Measurements from ENCODE around the gene EYA3. TPM values are rescaled to one million over a fixed set of nuclear protein-coding genes. Genes with fewer than 3 reads are reported as not detected.

EYA3 gene
- total RNA-seq, 3 donors from 2014 or later (not counting 1 experiment from before 2014, with no cell fraction given) = 17.7 to 25.2 (median 19.1) TPM

- Mint-ChIP-seq H3K36me3 (no peaks in the 10 kb centered on the region), H3K4me3 (no peak overlapping the region), H3K27ac (no peak overlapping the region), H3K4me1 (peaks cover 16 to 32% of the 10 kb centered on the region in 2 donors), H3K27me3 (ENCODE audit: low read depth in 2 of 2) (peaks cover 11 to 14% of the 10 kb centered on the region in 2 donors), H3K9me3 (no peaks in the 10 kb centered on the region)
- H3K27ac ChIP-seq (ENCODE audit: low read length) = no peak overlapping the region
- 61% methylated on average over 4 of the region's 4 CpGs for WGBS (ENCODE audit: insufficient coverage)
- no peak overlapping the region for H3K4me3 ChIP-seq (ENCODE audit: low read length)
- no peaks in the 10 kb centered on the region for H3K36me3 ChIP-seq (ENCODE audit: control insufficient read depth, insufficient read depth, low read length)
- H3K4me1 ChIP-seq (ENCODE audit: control insufficient read depth, insufficient read depth, low read length) = peaks cover 29% of the 10 kb centered on the region
- DNase-seq (no peak), ATAC-seq (no peak)
- H3K27me3 ChIP-seq (ENCODE audit: control insufficient read depth, insufficient read depth, low read length) = no peaks in the 10 kb centered on the region
- H3K9me3 ChIP-seq (ENCODE audit: control insufficient read depth, insufficient read depth, low read length) = no peaks in the 10 kb centered on the region
- intact Hi-C loops (cut with micrococcal nuclease) = no loop called here
- TF ChIP-seq, protein P1, sequence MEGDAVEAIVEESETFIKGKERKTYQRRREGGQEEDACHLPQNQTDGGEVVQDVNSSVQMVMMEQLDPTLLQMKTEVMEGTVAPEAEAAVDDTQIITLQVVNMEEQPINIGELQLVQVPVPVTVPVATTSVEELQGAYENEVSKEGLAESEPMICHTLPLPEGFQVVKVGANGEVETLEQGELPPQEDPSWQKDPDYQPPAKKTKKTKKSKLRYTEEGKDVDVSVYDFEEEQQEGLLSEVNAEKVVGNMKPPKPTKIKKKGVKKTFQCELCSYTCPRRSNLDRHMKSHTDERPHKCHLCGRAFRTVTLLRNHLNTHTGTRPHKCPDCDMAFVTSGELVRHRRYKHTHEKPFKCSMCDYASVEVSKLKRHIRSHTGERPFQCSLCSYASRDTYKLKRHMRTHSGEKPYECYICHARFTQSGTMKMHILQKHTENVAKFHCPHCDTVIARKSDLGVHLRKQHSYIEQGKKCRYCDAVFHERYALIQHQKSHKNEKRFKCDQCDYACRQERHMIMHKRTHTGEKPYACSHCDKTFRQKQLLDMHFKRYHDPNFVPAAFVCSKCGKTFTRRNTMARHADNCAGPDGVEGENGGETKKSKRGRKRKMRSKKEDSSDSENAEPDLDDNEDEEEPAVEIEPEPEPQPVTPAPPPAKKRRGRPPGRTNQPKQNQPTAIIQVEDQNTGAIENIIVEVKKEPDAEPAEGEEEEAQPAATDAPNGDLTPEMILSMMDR (IDR thresholded peaks at IDR 0.05) = no peak
Measured at GRCh38 chr1:27938488-27938887, 149.9 kb downstream of the EYA3 start.

GRCh38 chr1:27937524-27937836, 150.9 kb downstream of the EYA3 start:
- H3K4me1 Mint-ChIP-seq = peaks cover 8 to 24% of the 10 kb centered on the region in 2 donors
- DNase-seq (no peak), ATAC-seq (no peak)
- H3K27me3 ChIP-seq (ENCODE audit: control insufficient read depth, insufficient read depth, low read length) = no peaks in the 10 kb centered on the region
- TF ChIP-seq, protein P1 (IDR thresholded peaks at IDR 0.05) = no peak
- 100% methylated on average over 1 of the region's 1 CpG for WGBS (ENCODE audit: insufficient coverage)
- no peaks in the 10 kb centered on the region for H3K9me3 ChIP-seq (ENCODE audit: control insufficient read depth, insufficient read depth, low read length)
- no peak overlapping the region for H3K27ac ChIP-seq (ENCODE audit: low read length)
- no peaks in the 10 kb centered on the region for H3K36me3 Mint-ChIP-seq
- H3K9me3 Mint-ChIP-seq = no peaks in the 10 kb centered on the region
- peaks cover 20% of the 10 kb centered on the region for H3K4me1 ChIP-seq (ENCODE audit: control insufficient read depth, insufficient read depth, low read length)
- peaks cover 11 to 18% of the 10 kb centered on the region in 2 donors for H3K27me3 Mint-ChIP-seq (ENCODE audit: low read depth in 2 of 2)
- no peak overlapping the region for H3K4me3 Mint-ChIP-seq
- no peak overlapping the region for H3K4me3 ChIP-seq (ENCODE audit: low read length)
- H3K36me3 ChIP-seq (ENCODE audit: control insufficient read depth, insufficient read depth, low read length) = no peaks in the 10 kb centered on the region
- no peak overlapping the region for H3K27ac Mint-ChIP-seq
- intact Hi-C loops (cut with micrococcal nuclease) = no loop called here

GRCh38 chr1:27936370-27936769, 152.0 kb downstream of the EYA3 start:
- H3K27me3 Mint-ChIP-seq (ENCODE audit: low read depth in 2 of 2) = peaks cover 11 to 19% of the 10 kb centered on the region in 2 donors
- no peak for ATAC-seq
- peaks cover 8 to 25% of the 10 kb centered on the region in 2 donors for H3K4me1 Mint-ChIP-seq
- no peaks in the 10 kb centered on the region for H3K27me3 ChIP-seq (ENCODE audit: control insufficient read depth, insufficient read depth, low read length)
- no peak overlapping the region for H3K27ac ChIP-seq (ENCODE audit: low read length)
- DNase-seq = no peak
- TF ChIP-seq, protein P1 (IDR thresholded peaks at IDR 0.05) = no peak
- H3K36me3 ChIP-seq (ENCODE audit: control insufficient read depth, insufficient read depth, low read length) = no peaks in the 10 kb centered on the region
- no peaks in the 10 kb centered on the region for H3K36me3 Mint-ChIP-seq
- WGBS (ENCODE audit: insufficient coverage) = 86% methylated on average over 5 of the region's 5 CpGs
- H3K9me3 ChIP-seq (ENCODE audit: control insufficient read depth, insufficient read depth, low read length) = no peaks in the 10 kb centered on the region
- H3K4me1 ChIP-seq (ENCODE audit: control insufficient read depth, insufficient read depth, low read length) = peaks cover 20% of the 10 kb centered on the region
- H3K4me3 Mint-ChIP-seq = no peak overlapping the region
- intact Hi-C loops (cut with micrococcal nuclease) = no loop called here
- no peaks in the 10 kb centered on the region for H3K9me3 Mint-ChIP-seq
- H3K27ac Mint-ChIP-seq = no peak overlapping the region
- H3K4me3 ChIP-seq (ENCODE audit: low read length) = no peak overlapping the region

GRCh38 chr1:27935721-27936120, 152.7 kb downstream of the EYA3 start:
- no peak overlapping the region for H3K4me3 Mint-ChIP-seq
- no peak overlapping the region for H3K27ac ChIP-seq (ENCODE audit: low read length)
- DNase-seq = no peak

More at GRCh38 chr1:27935721-27936120, 152.7 kb downstream of the EYA3 start:
- intact Hi-C loops (cut with micrococcal nuclease) = no loop called here
- 72% methylated on average over 8 of the region's 8 CpGs for WGBS (ENCODE audit: insufficient coverage)
- no peak for ATAC-seq
- Histone ChIP-seq H3K27me3 (ENCODE audit: control insufficient read depth, insufficient read depth, low read length) (no peaks in the 10 kb centered on the region), H3K4me3 (ENCODE audit: low read length) (no peak overlapping the region), H3K4me1 (ENCODE audit: control insufficient read depth, insufficient read depth, low read length) (peaks cover 20% of the 10 kb centered on the region), H3K36me3 (ENCODE audit: control insufficient read depth, insufficient read depth, low read length) (no peaks in the 10 kb centered on the region), H3K9me3 (ENCODE audit: control insufficient read depth, insufficient read depth, low read length) (no peaks in the 10 kb centered on the region)
- peak overlapping the region in 1 of 2 donors; percentile 9 for H3K27ac Mint-ChIP-seq
- H3K27me3 Mint-ChIP-seq (ENCODE audit: low read depth in 2 of 2) = peaks cover 11 to 19% of the 10 kb centered on the region in 2 donors
- H3K4me1 Mint-ChIP-seq = peaks cover 8 to 19% of the 10 kb centered on the region in 2 donors
- TF ChIP-seq, protein P1 (IDR thresholded peaks at IDR 0.05) = no peak
- H3K9me3 Mint-ChIP-seq = no peaks in the 10 kb centered on the region
- no peaks in the 10 kb centered on the region for H3K36me3 Mint-ChIP-seq

All from natural killer cell (primary cell).